Measurements from ENCODE around the gene TGIF2LX. TPM values are rescaled to one million over a fixed set of nuclear protein-coding genes. Genes with fewer than 3 reads are reported as not detected.
"Not testable (repeated sequence)": the region's sequence is repeated elsewhere in the genome, so short reads cannot be mapped to it uniquely, and the experiment has no call there.

The TGIF2LX gene
- total RNA-seq (2021; fragmentation: NEBNext Ultra II Directional; extraction: Animal tissue kit (Norgen Biotek cat#: 25700)) (not detected in 2 replicates), polyA plus RNA-seq (2011; rRNA removed) (not detected in 2 replicates), polyA minus RNA-seq (2011; rRNA and poly(A)+ RNA removed) (not detected in 2 replicates)
- polyA plus RNA-seq (2011; cell fraction: cytosol; rRNA removed), result not detected
- polyA plus RNA-seq (2011; cell fraction: nucleus; rRNA removed), result not detected
- polyA plus RNA-seq (2012, experiment 1 of 2), result not detected in 4 replicates
- polyA plus RNA-seq (2012, experiment 2 of 2), result not detected
- polyA plus RNA-seq (2013, experiment 1 of 2), result not detected
- not detected for polyA plus RNA-seq (2013, experiment 2 of 2)
- not detected for polyA minus RNA-seq (2011; cell fraction: cytosol; rRNA and poly(A)+ RNA removed)
- not detected for polyA minus RNA-seq (2011; cell fraction: nucleus; rRNA and poly(A)+ RNA removed)
- long read RNA-seq, experiment 1, result 0 reads
- long read RNA-seq, experiment 2, result 0 reads

DNA sequence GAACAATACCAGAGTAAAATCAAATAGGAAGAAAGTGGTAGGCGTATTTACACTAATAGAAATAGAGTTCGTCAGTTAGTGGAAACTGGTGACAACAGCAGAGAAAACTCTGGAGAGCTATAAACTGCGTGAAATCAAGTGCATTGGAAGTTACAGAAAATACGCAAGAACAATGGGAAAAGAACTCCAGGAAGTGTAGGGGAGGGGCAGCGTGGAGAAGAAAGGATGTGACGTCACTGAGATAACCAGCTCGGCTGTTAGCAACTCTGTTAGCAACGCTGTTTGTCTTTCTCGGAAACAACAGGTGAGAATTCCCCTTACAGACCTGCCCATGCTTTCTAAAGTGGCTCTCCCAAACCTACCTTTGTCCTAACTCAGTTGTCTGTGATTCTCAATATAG is at the start of gene TGIF2LX:
TSS of gene TGIF2LX (plus strand) at position 244 of the 400 bp plus-strand sequence. CDS start 178 bp downstream, outside the sequence.
- H3K9ac ChIP-seq (replicated peaks in 1 of 4; ENCODE audit: extremely low read depth in 1 of 4, low read depth in 3 of 4, low read length in 3 of 4), result not testable (repeated sequence)

More for the DNA sequence above, at the start of gene TGIF2LX:
- H4K5ac ChIP-seq (ENCODE audit: insufficient read length, low read depth, low read length); H2BK20ac ChIP-seq (ENCODE audit: low read length); H3K4ac ChIP-seq (replicated peaks; ENCODE audit: insufficient read length, low read depth, low read length); DNase-seq (ENCODE audit: low read depth in 1 of 2, low spot score in 2 of 2); H2BK15ac ChIP-seq (ENCODE audit: low read length); H3K4me1 ChIP-seq (replicated peaks in 1 of 4; ENCODE audit: control insufficient read depth in 3 of 4, insufficient read depth in 4 of 4, low read length in 3 of 4); H3K79me1 ChIP-seq (ENCODE audit: low read depth, low read length); H3K9me3 ChIP-seq (ENCODE audit: insufficient read depth in 2 of 2, low read depth in 1 of 2, low read length in 1 of 2); H4K20me1 ChIP-seq (replicated peaks in 1 of 2; ENCODE audit: control insufficient read depth in 1 of 2, insufficient read depth in 2 of 2, low read length in 2 of 2); H2BK12ac ChIP-seq (ENCODE audit: low read depth, low read length); H3K23me2 ChIP-seq (ENCODE audit: low read depth, low read length); H3K14ac ChIP-seq (ENCODE audit: insufficient read length); H2BK5ac ChIP-seq (ENCODE audit: low read depth, low read length); H4K8ac ChIP-seq (ENCODE audit: extremely low read depth, insufficient read depth, low read length); H3K56ac ChIP-seq (replicated peaks; ENCODE audit: insufficient read length, low read depth, low read length); CTCF ChIA-PET (ENCODE audit: partially characterized antibody); H2AFZ ChIP-seq (ENCODE audit: low read length); H3K36me3 ChIP-seq (ENCODE audit: control insufficient read depth in 2 of 4, insufficient read depth in 4 of 4, low read length in 3 of 4); H3K23ac ChIP-seq (ENCODE audit: insufficient read length); H3K27me3 ChIP-seq (replicated peaks in 1 of 4; ENCODE audit: control insufficient read depth in 3 of 4, extremely low read depth in 1 of 4, insufficient read depth in 3 of 4, low read length in 3 of 4); H3K4me3 ChIP-seq (ENCODE audit: extremely low read depth in 1 of 4, insufficient read depth in 2 of 4, low read depth in 3 of 4, low read length in 4 of 4); H3K27ac ChIP-seq (ENCODE audit: low read depth, low read length); H2AK5ac ChIP-seq (ENCODE audit: low read depth, low read length); H3K18ac ChIP-seq (ENCODE audit: extremely low read depth, low read length); H2BK120ac ChIP-seq (replicated peaks; ENCODE audit: low read depth, low read length); H3K79me2 ChIP-seq (ENCODE audit: control insufficient read depth in 1 of 2, insufficient read depth in 2 of 2, low read length in 2 of 2); H4K91ac ChIP-seq (replicated peaks; ENCODE audit: insufficient read length, low read length); POLR2A ChIA-PET (ENCODE audit: partially characterized antibody); H3K4me2 ChIP-seq (ENCODE audit: insufficient read depth in 1 of 2, low read depth in 2 of 2, low read length in 2 of 2): not testable (repeated sequence)
- WGBS, 2 experiments (ENCODE audit: extremely low coverage in 1 of 2, insufficient coverage in 1 of 2, insufficient read length in 1 of 2, insufficient replicate concordance in 2 of 2, low coverage in 1 of 2, low lambda C conversion rate in 2 of 2, missing lambda C conversion rate in 1 of 2), result 87% methylated on average over 6 of the region's 9 CpGs; no CpG with 5 or more reads in 1 of the 2 experiments
- peak; percentile 79 for FAIRE-seq

Measured in H1 (cell line).